Suprapubic skin (tissue), 4 donors: Measurements from ENCODE around the gene SHKBP1.

Experiments used
- POLR2A ChIP-seq, 2 donors: fragments of 450-650 bp; IDR thresholded peaks; one replicate each; pipeline ENCODE4 v1.6.1; 2017; ENCODE audit warnings: antibody characterized with exemption in 2 of 2, mild to moderate bottlenecking in 2 of 2, moderate library complexity in 2 of 2
- POLR2AphosphoS5 ChIP-seq, 3 donors: sonication (generic); formaldehyde crosslinking; IDR thresholded peaks; one replicate each; pipeline ENCODE4 v1.6.1; 2017; ENCODE audit warnings: antibody characterized with exemption in 3 of 3
- TF ChIP-seq, protein P1 (sequence below), 2 donors: fragments of 200-600 bp in 1 of 2; fragments of 450-650 bp in 1 of 2; sonication (generic) in 1 of 2; IDR thresholded peaks; one replicate each; pipeline ENCODE4 v1.5.1; 2016 to 2019; ENCODE audit warnings: antibody characterized with exemption in 2 of 2, mild to moderate bottlenecking in 1 of 2, moderate library complexity in 1 of 2

DNA sequence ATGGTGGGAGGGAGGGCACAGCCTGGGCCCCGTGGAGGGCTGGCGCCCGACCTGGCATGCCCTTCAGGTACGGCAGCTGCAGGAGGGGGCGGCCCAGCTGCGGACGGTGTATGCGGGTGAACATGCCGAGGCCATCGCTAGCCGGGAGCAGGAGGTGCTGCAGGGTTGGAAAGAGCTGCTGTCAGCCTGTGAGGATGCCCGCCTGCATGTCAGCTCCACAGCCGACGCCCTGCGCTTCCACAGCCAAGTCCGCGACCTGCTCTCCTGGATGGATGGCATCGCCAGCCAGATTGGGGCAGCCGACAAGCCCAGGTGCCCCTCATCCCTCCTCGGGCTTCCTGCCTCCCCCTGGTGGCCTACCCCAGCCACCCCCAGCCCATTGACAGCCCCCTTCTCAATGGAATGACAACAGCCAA, 16.6 kb upstream of the SHKBP1 start:
- TF ChIP-seq POLR2AphosphoS5 (IDR thresholded peaks at IDR 0.05) (no peak), POLR2A (IDR thresholded peaks at IDR 0.05) (no peak)
- TF ChIP-seq, protein P1, sequence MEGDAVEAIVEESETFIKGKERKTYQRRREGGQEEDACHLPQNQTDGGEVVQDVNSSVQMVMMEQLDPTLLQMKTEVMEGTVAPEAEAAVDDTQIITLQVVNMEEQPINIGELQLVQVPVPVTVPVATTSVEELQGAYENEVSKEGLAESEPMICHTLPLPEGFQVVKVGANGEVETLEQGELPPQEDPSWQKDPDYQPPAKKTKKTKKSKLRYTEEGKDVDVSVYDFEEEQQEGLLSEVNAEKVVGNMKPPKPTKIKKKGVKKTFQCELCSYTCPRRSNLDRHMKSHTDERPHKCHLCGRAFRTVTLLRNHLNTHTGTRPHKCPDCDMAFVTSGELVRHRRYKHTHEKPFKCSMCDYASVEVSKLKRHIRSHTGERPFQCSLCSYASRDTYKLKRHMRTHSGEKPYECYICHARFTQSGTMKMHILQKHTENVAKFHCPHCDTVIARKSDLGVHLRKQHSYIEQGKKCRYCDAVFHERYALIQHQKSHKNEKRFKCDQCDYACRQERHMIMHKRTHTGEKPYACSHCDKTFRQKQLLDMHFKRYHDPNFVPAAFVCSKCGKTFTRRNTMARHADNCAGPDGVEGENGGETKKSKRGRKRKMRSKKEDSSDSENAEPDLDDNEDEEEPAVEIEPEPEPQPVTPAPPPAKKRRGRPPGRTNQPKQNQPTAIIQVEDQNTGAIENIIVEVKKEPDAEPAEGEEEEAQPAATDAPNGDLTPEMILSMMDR (IDR thresholded peaks at IDR 0.05): no peak
